CD14-positive monocyte (primary cell): ENCODE results near the gene GSTA3. TPM values are rescaled to one million over a fixed set of nuclear protein-coding genes. Genes with fewer than 3 reads are reported as not detected.
"Not testable (repeated sequence)": the region's sequence is repeated elsewhere in the genome, so short reads cannot be mapped to it uniquely, and the experiment has no call there.

Source experiments
- DNase-seq, 3 donors: peaks; one replicate each; pipeline ENCODE4 v3.0.0-alpha.2; 2011 to 2022
- H2AFZ ChIP-seq: 2 replicates; pipeline ENCODE4 v1.6.0; 2012; ENCODE audit warnings: mild to moderate bottlenecking, low read depth, low read length, inconsistent platforms; ENCODE audit not compliant: insufficient read depth, poor library complexity, severe bottlenecking
- H3K27ac ChIP-seq, 2 donors: 1 replicate in 1 of 2; 2 replicates in 1 of 2; pipeline ENCODE4 v1.5.1; 2012 to 2013; ENCODE audit warnings: low read length in 2 of 2, control low read depth in 1 of 2, inconsistent platforms in 1 of 2, low read depth in 1 of 2, mild to moderate bottlenecking in 1 of 2
- H3K27me3 ChIP-seq, 2 donors: one replicate each; pipeline versions ENCODE4 v1.6.0 to v1.6.1; 2011 to 2013; ENCODE audit warnings: low read length in 2 of 2; ENCODE audit not compliant: control insufficient read depth in 2 of 2, insufficient read depth in 2 of 2
- H3K36me3 ChIP-seq, 2 donors: replicated peaks in 1 of 2; 1 replicate in 1 of 2; 2 replicates in 1 of 2; pipeline versions ENCODE4 v1.5.1 to v1.6.1; 2012 to 2013; ENCODE audit warnings: low read length in 2 of 2, control low read depth in 1 of 2, inconsistent platforms in 1 of 2, mild to moderate bottlenecking in 1 of 2; ENCODE audit not compliant: insufficient read depth in 2 of 2, control insufficient read depth in 1 of 2
- H3K4me1 ChIP-seq, 2 donors: 1 replicate in 1 of 2; 2 replicates in 1 of 2; pipeline versions ENCODE4 v1.5.1 to v1.6.1; 2012 to 2013; ENCODE audit warnings: low read length in 2 of 2, control low read depth in 1 of 2, inconsistent platforms in 1 of 2, mild to moderate bottlenecking in 1 of 2, moderate library complexity in 1 of 2; ENCODE audit not compliant: insufficient read depth in 2 of 2, control insufficient read depth in 1 of 2
- H3K4me2 ChIP-seq: replicated peaks from 2 replicates; pipeline ENCODE3; 2012; ENCODE audit warnings: low read length, moderate library complexity, mild to moderate bottlenecking; ENCODE audit not compliant: poor library complexity, severe bottlenecking; ENCODE audit errors: extremely low read depth
- H3K4me3 ChIP-seq, 3 experiments: fragments of 200-600 bp in 1 of 3; sonication (generic) in 1 of 3; replicated peaks in 1 of 3; 1 replicate in 2 of 3; 2 replicates in 1 of 3; pipeline ENCODE4 v1.5.1; 2011 to 2013; ENCODE audit warnings: low read length in 3 of 3, mild to moderate bottlenecking in 3 of 3, control low read depth in 2 of 3, low read depth in 2 of 3, inconsistent platforms in 1 of 3, moderate library complexity in 1 of 3
- H3K79me2 ChIP-seq: 2 replicates; pipeline ENCODE4 v1.6.0; 2012; ENCODE audit warnings: mild to moderate bottlenecking, control low read depth, inconsistent platforms, low read length, moderate library complexity; ENCODE audit not compliant: insufficient read depth
- H3K9ac ChIP-seq: 2 replicates; pipeline ENCODE4 v1.6.0; 2017; ENCODE audit warnings: low read length, mild to moderate bottlenecking; ENCODE audit not compliant: insufficient read depth, poor library complexity, severe bottlenecking
- H3K9me3 ChIP-seq, 2 donors: replicated peaks in 1 of 2; 1 replicate in 1 of 2; 2 replicates in 1 of 2; pipeline versions ENCODE4 v1.5.1 to v1.6.1; 2012 to 2013; ENCODE audit warnings: low read length in 2 of 2, control low read depth in 1 of 2; ENCODE audit not compliant: control insufficient read depth in 1 of 2, insufficient read depth in 1 of 2
- H4K20me1 ChIP-seq: 2 replicates; pipeline ENCODE4 v1.6.0; 2012; ENCODE audit warnings: mild to moderate bottlenecking, low read length, control low read depth, moderate library complexity; ENCODE audit not compliant: insufficient read depth
- H3K27ac Mint-ChIP-seq, 7 donors: one replicate each; pipeline ENCODE4 v1.8.0; 2020; ENCODE audit warnings: mild to moderate bottlenecking in 7 of 7, mixed read lengths in 7 of 7, moderate library complexity in 6 of 7, inconsistent platforms in 2 of 7
- H3K27me3 Mint-ChIP-seq, 3 donors: one replicate each; pipeline ENCODE4 v1.8.0; 2021 to 2022; ENCODE audit warnings: low read depth in 3 of 3, mild to moderate bottlenecking in 3 of 3, mixed read lengths in 3 of 3, moderate library complexity in 3 of 3, inconsistent platforms in 1 of 3
- H3K36me3 Mint-ChIP-seq, 2 donors: one replicate each; pipeline ENCODE4 v1.8.0; 2020; ENCODE audit warnings: mixed read lengths in 2 of 2, inconsistent platforms in 1 of 2, mild to moderate bottlenecking in 1 of 2
- H3K4me1 Mint-ChIP-seq: one replicate; pipeline ENCODE4 v1.8.0; 2020; ENCODE audit warnings: mild to moderate bottlenecking, mixed read lengths
- H3K4me3 Mint-ChIP-seq, 2 donors: one replicate each; pipeline ENCODE4 v1.8.0; 2020; ENCODE audit warnings: mild to moderate bottlenecking in 2 of 2, mixed read lengths in 2 of 2, moderate library complexity in 1 of 2
- H3K9me3 Mint-ChIP-seq, 7 donors: one replicate each; pipeline ENCODE4 v1.8.0; 2020 to 2022; ENCODE audit warnings: mixed read lengths in 7 of 7, mild to moderate bottlenecking in 6 of 7, moderate library complexity in 6 of 7, inconsistent platforms in 2 of 7
- CTCF ChIP-seq: fragments of 200-600 bp; IDR thresholded peaks from one replicate; pipeline ENCODE4 v1.8.0; 2022; ENCODE audit warnings: antibody characterized with exemption, mild to moderate bottlenecking
- WGBS: methylation state at CpG from one replicate; pipeline ENCODE4 v1.1.5; 2013; ENCODE audit warnings: missing lambda C conversion rate; ENCODE audit not compliant: insufficient coverage; 5-methylcytosine and 5-hydroxymethylcytosine counted together
- intact Hi-C, 2 donors: fragments of 100-400 bp; cut with micrococcal nuclease; formaldehyde crosslinking; loops; one replicate each; pipeline versions ENCODE4 v1.15.0 to v1.15.1; 2023
- polyA plus RNA-seq, 3 donors: library from polyadenylated mRNA; depleted of rRNA in 1 of 3; unstranded in 2 of 3; stranded (reverse) in 1 of 3; fragments of 300-500 nt in 2 of 3; fragments of >200 nt in 1 of 3; fragmentation: Illumina TruSeq in 2 of 3; gene quantifications; 1 replicate in 2 of 3; 2 replicates in 1 of 3; pipeline ENCODE4 v1.2.3, GENCODE V29; 2012 to 2021

GSTA3 gene
- polyA plus RNA-seq, 3 donors, result not detected

- Histone ChIP-seq H3K9me3 (peaks cover 0 to 7% of the 10 kb centered on the region in 2 donors), H3K4me2 (no peak overlapping the region), H4K20me1 (no peaks in the 10 kb centered on the region), H3K4me3 (no peak overlapping the region), H3K36me3 (no peaks in the 10 kb centered on the region), H3K27me3 (no peaks in the 10 kb centered on the region), H3K27ac (no peak overlapping the region), H3K4me1 (no peaks in the 10 kb centered on the region), H2AFZ (no peak overlapping the region), H3K9ac (no peak overlapping the region), H3K79me2 (no peaks in the 10 kb centered on the region)
- 92% methylated on average over 4 of the region's 4 CpGs for WGBS
- peaks cover 10 to 19% (median 15%) of the 10 kb centered on the region in 7 donors for H3K9me3 Mint-ChIP-seq
- TF ChIP-seq CTCF, result no peak
- DNase-seq, result no peak
- no peaks in the 10 kb centered on the region for H3K36me3 Mint-ChIP-seq
- no peaks in the 10 kb centered on the region for H3K4me1 Mint-ChIP-seq
- intact Hi-C loops, result no loop called here
- no peak overlapping the region for H3K4me3 Mint-ChIP-seq
- H3K27me3 Mint-ChIP-seq, result peaks cover 0 to 9% (median 3%) of the 10 kb centered on the region in 3 donors
- H3K27ac Mint-ChIP-seq, result no peak overlapping the region
Observed at GRCh38 chr6:52900536-52900935, 9.0 kb downstream of the GSTA3 start.

- H3K4me3 Mint-ChIP-seq, H3K27ac ChIP-seq, intact Hi-C loops, H3K4me1 ChIP-seq, H3K9ac ChIP-seq, H3K36me3 ChIP-seq, H3K79me2 ChIP-seq, H3K4me1 Mint-ChIP-seq, H3K27me3 Mint-ChIP-seq, H4K20me1 ChIP-seq, DNase-seq, H3K36me3 Mint-ChIP-seq, H3K9me3 ChIP-seq, H2AFZ ChIP-seq, H3K27me3 ChIP-seq, H3K4me3 ChIP-seq, H3K27ac Mint-ChIP-seq, H3K4me2 ChIP-seq: not testable (repeated sequence)
- WGBS, result no CpG with 5 or more reads among the region's 3 CpGs
- H3K9me3 Mint-ChIP-seq, result peaks cover 10 to 20% (median 14%) of the 10 kb centered on the region in 7 donors
Observed at GRCh38 chr6:52895790-52896189, 13.7 kb downstream of the GSTA3 start.
